SK-N-SH (cell line): ENCODE data around the gene WDR31.

Experiments used
- ELF1 ChIP-seq: IDR thresholded peaks from 2 replicates; pipeline ENCODE4 v1.4.0; 2012
- EP300 ChIP-seq, 2 experiments: IDR thresholded peaks; 2 replicates each; pipeline versions ENCODE4 v1.4.0 to v1.6.1; 2012; ENCODE audit warnings: borderline replicate concordance in 1 of 2, low read depth in 1 of 2, low read length in 1 of 2
- EZH2phosphoT487 ChIP-seq: fragments of 200-600 bp; sonication (generic); IDR thresholded peaks from 2 replicates; pipeline ENCODE4 v1.6.1; 2017; ENCODE audit warnings: low read depth, mixed run types, mild to moderate bottlenecking, antibody characterized with exemption, moderate library complexity, borderline replicate concordance
- MEF2A ChIP-seq: IDR thresholded peaks from 2 replicates; pipeline ENCODE4 v1.4.0; 2012; ENCODE audit warnings: low read depth, borderline replicate concordance
- POLR2AphosphoS5 ChIP-seq: IDR thresholded peaks from 2 replicates; pipeline ENCODE4 v1.6.1; 2012; ENCODE audit warnings: low read depth, low read length
- SMC3 ChIP-seq: IDR thresholded peaks from 2 replicates; pipeline ENCODE4 v1.6.1; 2012; ENCODE audit warnings: low read depth, low read length, improper control_type of control experiment
- USF2 ChIP-seq: fragments of 150-350 bp; IDR thresholded peaks from 2 replicates; pipeline ENCODE4 v1.6.1; 2017; ENCODE audit warnings: antibody characterized with exemption, low read length, low read depth, borderline replicate concordance
- TF ChIP-seq, protein P1 (sequence below): fragments of 200-600 bp; sonication (generic); IDR thresholded peaks from 2 replicates; pipeline ENCODE4 v1.6.1; 2017; ENCODE audit warnings: antibody characterized with exemption, mild to moderate bottlenecking, moderate library complexity

- TF ChIP-seq POLR2AphosphoS5 (no peak), MEF2A (no peak), ELF1 (no peak), EP300 (IDR thresholded peaks at IDR 0.05; ENCODE audit: borderline replicate concordance in 1 of 2, low read depth in 1 of 2, low read length in 1 of 2) (no peak), EZH2phosphoT487 (no peak), SMC3 (no peak), USF2 (no peak)
- TF ChIP-seq, protein P1, sequence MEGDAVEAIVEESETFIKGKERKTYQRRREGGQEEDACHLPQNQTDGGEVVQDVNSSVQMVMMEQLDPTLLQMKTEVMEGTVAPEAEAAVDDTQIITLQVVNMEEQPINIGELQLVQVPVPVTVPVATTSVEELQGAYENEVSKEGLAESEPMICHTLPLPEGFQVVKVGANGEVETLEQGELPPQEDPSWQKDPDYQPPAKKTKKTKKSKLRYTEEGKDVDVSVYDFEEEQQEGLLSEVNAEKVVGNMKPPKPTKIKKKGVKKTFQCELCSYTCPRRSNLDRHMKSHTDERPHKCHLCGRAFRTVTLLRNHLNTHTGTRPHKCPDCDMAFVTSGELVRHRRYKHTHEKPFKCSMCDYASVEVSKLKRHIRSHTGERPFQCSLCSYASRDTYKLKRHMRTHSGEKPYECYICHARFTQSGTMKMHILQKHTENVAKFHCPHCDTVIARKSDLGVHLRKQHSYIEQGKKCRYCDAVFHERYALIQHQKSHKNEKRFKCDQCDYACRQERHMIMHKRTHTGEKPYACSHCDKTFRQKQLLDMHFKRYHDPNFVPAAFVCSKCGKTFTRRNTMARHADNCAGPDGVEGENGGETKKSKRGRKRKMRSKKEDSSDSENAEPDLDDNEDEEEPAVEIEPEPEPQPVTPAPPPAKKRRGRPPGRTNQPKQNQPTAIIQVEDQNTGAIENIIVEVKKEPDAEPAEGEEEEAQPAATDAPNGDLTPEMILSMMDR = no peak
Measured at GRCh38 chr9:113298924-113299770, 40.9 kb downstream of the WDR31 start.
